ENCODE measurements around the gene PDGFRA. TPM values are rescaled to one million over a fixed set of nuclear protein-coding genes. Genes with fewer than 3 reads are reported as not detected.
A peak's percentile ranks its signal among the peaks of the same experiment; 100 is the strongest.

Gene PDGFRA
- total RNA-seq, result 100 to 1,000 TPM in 1 of 4 donors, 10 to 100 TPM in 3; 20.6 to 190 (median 65.5) TPM

DNA sequence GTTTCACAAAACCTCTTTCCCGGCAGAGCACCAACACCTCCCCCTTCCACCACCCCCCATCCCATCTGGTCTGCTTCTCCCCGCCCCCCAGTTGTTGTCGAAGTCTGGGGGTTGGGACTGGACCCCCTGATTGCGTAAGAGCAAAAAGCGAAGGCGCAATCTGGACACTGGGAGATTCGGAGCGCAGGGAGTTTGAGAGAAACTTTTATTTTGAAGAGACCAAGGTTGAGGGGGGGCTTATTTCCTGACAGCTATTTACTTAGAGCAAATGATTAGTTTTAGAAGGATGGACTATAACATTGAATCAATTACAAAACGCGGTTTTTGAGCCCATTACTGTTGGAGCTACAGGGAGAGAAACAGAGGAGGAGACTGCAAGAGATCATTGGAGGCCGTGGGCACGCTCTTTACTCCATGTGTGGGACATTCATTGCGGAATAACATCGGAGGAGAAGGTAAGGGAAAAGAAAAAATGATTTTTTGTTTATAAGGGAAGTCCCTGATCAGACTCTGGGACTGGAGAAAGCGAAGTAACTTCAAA lies at the start of gene PDGFRA:
PDGFRA (plus strand) TSS at position 333 of the 541 bp plus-strand sequence. CDS start 29,476 bp downstream, outside the sequence.
- DNase-seq, result peak; percentile 42
- 12 to 25% methylated on average over 7 to 15 of the region's 15 CpGs for WGBS, 2 donors (ENCODE audit: low coverage in 1 of 2)
- Histone ChIP-seq H3K4me1 (peaks cover 14 to 76% (median 55%) of the 10 kb centered on the region in 4 donors), H3K9me3 (no peaks in the 10 kb centered on the region), H3K27ac (peak within 1 kb of the TSS; percentile 63 to 79 (median 69)), H3K27me3 (peaks cover 100% of the 10 kb centered on the region), H3K4me3 (peak within 1 kb of the TSS in 3 of 4 donors; percentile 19 to 56 (median 41)), H3K36me3 (no peaks in the 10 kb centered on the region)
- no peak for TF ChIP-seq CTCF (IDR thresholded peaks at IDR 0.05)
- peak; percentile 55 for TF ChIP-seq POLR2A (IDR thresholded peaks at IDR 0.05)
- TF ChIP-seq POLR2AphosphoS5 (IDR thresholded peaks at IDR 0.05), result peak; percentile 43 to 64 (median 48)
- intact Hi-C loops (cut with DNase I; ENCODE audit: low total_unique reads), result loop anchor here (10.0 kb wide), 1 partner anchor 164 kb away; the partner anchor contains the start of gene CHIC2
- in situ Hi-C loops (cut with MboI; ENCODE audit: low pct_ligation_motif_present in 1 of 4, low pct_unique_long_range_greater_than_20kb in 1 of 4, low sequenced_read_pairs in 3 of 4), result loop anchor here (10.0 to 25.0 kb wide), 7 partner anchors 294 to 1217 kb away; partner anchors contain the start of gene SCFD2 (in 1 of the 4)

DNA sequence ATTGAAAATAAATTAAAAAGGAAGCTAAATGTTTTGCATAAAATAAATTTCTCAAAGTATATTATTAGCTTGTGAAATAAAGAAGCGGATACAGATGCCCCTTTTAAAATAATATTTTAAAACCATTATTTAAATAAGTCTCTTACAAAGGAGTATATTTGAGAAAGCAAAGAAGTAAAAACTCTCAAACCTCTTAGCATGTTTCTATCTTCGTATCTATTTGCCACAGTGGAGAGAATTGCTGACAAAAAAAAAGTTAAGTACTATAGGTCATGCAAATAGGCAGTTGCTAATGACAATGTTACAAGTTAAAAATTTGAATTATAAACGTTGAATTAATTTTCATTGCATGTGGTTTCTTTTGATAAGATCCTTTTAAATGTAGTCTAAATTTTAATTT lies 44.5 kb upstream of the PDGFRA start:
- intact Hi-C loops (cut with DNase I; ENCODE audit: low total_unique reads), result no loop called here

DNA sequence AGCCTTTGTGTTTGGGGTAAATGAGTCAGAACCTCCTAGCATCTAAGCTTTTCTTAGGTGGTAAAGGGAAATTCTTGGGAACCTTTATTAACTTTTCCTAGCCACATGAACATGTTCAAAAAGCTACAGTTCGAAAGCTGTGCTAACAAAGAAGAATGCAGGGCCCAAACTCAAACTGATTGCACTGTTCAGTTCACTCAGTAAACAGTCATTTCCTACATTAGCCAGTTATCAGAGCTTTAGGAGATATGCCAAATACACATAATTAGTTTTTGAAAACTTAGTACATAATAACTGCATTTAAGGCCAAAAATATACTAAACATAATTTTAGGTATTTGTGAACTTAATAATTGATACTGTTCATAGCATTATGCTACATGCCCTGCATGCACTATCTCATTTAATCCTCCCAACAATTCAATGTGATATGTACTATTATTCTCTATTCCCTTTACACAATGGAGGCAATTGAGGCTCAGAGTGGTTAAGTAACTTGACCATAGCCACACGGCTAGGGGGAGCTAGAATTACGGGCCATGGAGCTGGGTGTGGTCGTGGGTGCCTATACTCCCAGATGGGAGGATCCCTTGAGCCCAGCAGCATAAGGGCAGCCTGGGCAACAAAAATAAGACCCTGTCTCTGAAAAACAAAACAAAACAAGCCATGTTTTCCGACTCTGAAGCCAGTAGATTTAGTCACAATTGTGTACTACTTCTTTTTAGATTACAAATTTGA lies 43.9 kb upstream of the PDGFRA start:
- WGBS, 2 donors (ENCODE audit: low coverage in 1 of 2), result 58 to 63% methylated on average over 2 to 5 of the region's 5 CpGs
- no peaks in the 10 kb centered on the region for H3K9me3 ChIP-seq
- no peak overlapping the region for H3K27ac ChIP-seq
- H3K4me3 ChIP-seq, result no peak overlapping the region
- intact Hi-C loops (cut with DNase I; ENCODE audit: low total_unique reads) (no loop called here), in situ Hi-C loops (cut with MboI; ENCODE audit: low pct_ligation_motif_present in 1 of 4, low pct_unique_long_range_greater_than_20kb in 1 of 4, low sequenced_read_pairs in 3 of 4) (no loop called here)
- TF ChIP-seq POLR2AphosphoS5 (IDR thresholded peaks at IDR 0.05) (no peak), POLR2A (IDR thresholded peaks at IDR 0.05) (no peak), CTCF (IDR thresholded peaks at IDR 0.05) (no peak), EP300 (IDR thresholded peaks at IDR 0.05; ENCODE audit: low read depth) (no peak)
- no peaks in the 10 kb centered on the region for H3K27me3 ChIP-seq
- DNase-seq, result no peak
- H3K4me1 ChIP-seq, result no peaks in the 10 kb centered on the region
- H3K36me3 ChIP-seq, result no peaks in the 10 kb centered on the region

More for the DNA sequence above, 44.5 kb upstream of the PDGFRA start:
- TF ChIP-seq POLR2AphosphoS5 (IDR thresholded peaks at IDR 0.05), result no peak
- TF ChIP-seq POLR2A (IDR thresholded peaks at IDR 0.05), result no peak
- no peak for TF ChIP-seq EP300 (IDR thresholded peaks at IDR 0.05; ENCODE audit: low read depth)
- no peak for TF ChIP-seq CTCF (IDR thresholded peaks at IDR 0.05)
- 47 to 59% methylated on average over 3 of the region's 3 CpGs for WGBS, 2 donors (ENCODE audit: low coverage in 1 of 2)
- no peaks in the 10 kb centered on the region for H3K9me3 ChIP-seq
- H3K4me3 ChIP-seq, result no peak overlapping the region
- no peaks in the 10 kb centered on the region for H3K4me1 ChIP-seq
- H3K36me3 ChIP-seq, result no peaks in the 10 kb centered on the region
- no peak for DNase-seq
- no peak overlapping the region for H3K27ac ChIP-seq
- in situ Hi-C loops (cut with MboI; ENCODE audit: low pct_ligation_motif_present in 1 of 4, low pct_unique_long_range_greater_than_20kb in 1 of 4, low sequenced_read_pairs in 3 of 4), result no loop called here
- H3K27me3 ChIP-seq, result no peaks in the 10 kb centered on the region

GRCh38 chr4:54185866-54186265 lies 43.2 kb upstream of the PDGFRA start:
- H3K9me3 ChIP-seq, result no peaks in the 10 kb centered on the region
- no peak overlapping the region for H3K27ac ChIP-seq
- DNase-seq, result no peak
- H3K27me3 ChIP-seq, result no peaks in the 10 kb centered on the region
- TF ChIP-seq POLR2A (IDR thresholded peaks at IDR 0.05) (no peak), EP300 (IDR thresholded peaks at IDR 0.05; ENCODE audit: low read depth) (no peak), POLR2AphosphoS5 (IDR thresholded peaks at IDR 0.05) (no peak), CTCF (IDR thresholded peaks at IDR 0.05) (no peak)
- no peak overlapping the region for H3K4me3 ChIP-seq
- no peaks in the 10 kb centered on the region for H3K36me3 ChIP-seq
- no peaks in the 10 kb centered on the region for H3K4me1 ChIP-seq
- in situ Hi-C loops (cut with MboI; ENCODE audit: low pct_ligation_motif_present in 1 of 4, low pct_unique_long_range_greater_than_20kb in 1 of 4, low sequenced_read_pairs in 3 of 4), result no loop called here
- 25 to 35% methylated on average over 1 of the region's 1 CpG for WGBS, 2 donors (ENCODE audit: low coverage in 1 of 2)
- intact Hi-C loops (cut with DNase I; ENCODE audit: low total_unique reads), result no loop called here

Measured in transverse colon (tissue), 4 donors.